HepG2 (cell line): ENCODE results near the gene CTSA. TPM values are rescaled to one million over a fixed set of nuclear protein-coding genes. Genes with fewer than 3 reads are reported as not detected.

Experiments
- ASH2L ChIP-seq: fragments of 300-600, 200-600 bp; sonication (generic); IDR thresholded peaks from 2 replicates; pipeline ENCODE4 v1.7.0; 2017; ENCODE audit warnings: low read depth, mild to moderate bottlenecking, moderate library complexity, mixed read lengths, low read length; ENCODE audit not compliant: insufficient read length
- BHLHE40 ChIP-seq: IDR thresholded peaks from 2 replicates; pipeline ENCODE4 v1.6.1; 2011; ENCODE audit warnings: low read length, improper control_type of control experiment
- ELF3 ChIP-seq: IDR thresholded peaks from 2 replicates; pipeline ENCODE4 v1.6.1; 2016; ENCODE audit warnings: missing genetic modification reagents, missing compliant biosample characterization
- ETV6 ChIP-seq: sonication (generic); formaldehyde crosslinking; conservative IDR thresholded peaks from 2 replicates; pipeline ENCODE4 v1.4.0; 2020; ENCODE audit warnings: missing genetic modification reagents
- FOXK2 ChIP-seq: fragments of 450-650 bp; IDR thresholded peaks from 2 replicates; pipeline ENCODE4 v1.6.1; 2016
- FOXP1 ChIP-seq, 2 experiments: fragments of 450-650 bp in 1 of 2; IDR thresholded peaks; 2 replicates each; pipeline ENCODE4 v1.6.1; 2017 to 2018; ENCODE audit warnings: antibody characterized with exemption in 1 of 2
- GATAD1 ChIP-seq: IDR thresholded peaks from 2 replicates; pipeline ENCODE4 v1.6.1; 2016; ENCODE audit warnings: missing genetic modification reagents, missing compliant biosample characterization
- GFI1 ChIP-seq: sonication (generic); formaldehyde crosslinking; IDR thresholded peaks from 2 replicates; pipeline ENCODE4 v1.5.0; 2020; ENCODE audit warnings: missing genetic modification reagents, mild to moderate bottlenecking, borderline replicate concordance
- HDAC2 ChIP-seq: sonication (generic); formaldehyde crosslinking; IDR thresholded peaks from 2 replicates; pipeline ENCODE4 v1.4.0; 2020; ENCODE audit warnings: missing genetic modification reagents
- HNF4G ChIP-seq, 2 experiments: sonication (generic) in 1 of 2; formaldehyde crosslinking in 1 of 2; IDR thresholded peaks; 2 replicates each; pipeline versions ENCODE4 v1.4.0 to v1.6.1; 2011 to 2020; ENCODE audit warnings: borderline replicate concordance in 2 of 2, low read depth in 2 of 2, mild to moderate bottlenecking in 2 of 2, low read length in 1 of 2, missing genetic modification reagents in 1 of 2, moderate library complexity in 1 of 2
- MAFF ChIP-seq: IDR thresholded peaks from 2 replicates; pipeline ENCODE4 v1.6.1; 2011; ENCODE audit warnings: low read depth, low read length, improper control_type of control experiment
- NFE2 ChIP-seq: sonication (generic); formaldehyde crosslinking; IDR thresholded peaks from 2 replicates; pipeline ENCODE4 v1.4.0; 2020; ENCODE audit warnings: missing genetic modification reagents
- RBAK ChIP-seq: sonication (generic); formaldehyde crosslinking; IDR thresholded peaks from 2 replicates; pipeline ENCODE4 v1.5.1; 2020; ENCODE audit warnings: mild to moderate bottlenecking, missing genetic modification reagents
- RBFOX2 ChIP-seq: fragments of 200-400 bp; formaldehyde crosslinking; IDR thresholded peaks from 2 replicates; pipeline ENCODE4 v1.6.1; 2017; ENCODE audit warnings: low read depth, mild to moderate bottlenecking, low read length
- RFXAP ChIP-seq: sonication (generic); formaldehyde crosslinking; IDR thresholded peaks from 2 replicates; pipeline ENCODE4 v1.4.0; 2020; ENCODE audit warnings: missing genetic modification reagents, borderline replicate concordance
- SIX1 ChIP-seq: sonication (generic); formaldehyde crosslinking; IDR thresholded peaks from 2 replicates; pipeline ENCODE4 v1.4.0; 2020; ENCODE audit warnings: missing genetic modification reagents, borderline replicate concordance
- TCF7 ChIP-seq: sonication (generic); IDR thresholded peaks from 2 replicates; pipeline ENCODE4 v1.6.1; 2016; ENCODE audit warnings: antibody characterized with exemption, low read depth
- TMF1 ChIP-seq: sonication (generic); formaldehyde crosslinking; IDR thresholded peaks from 2 replicates; pipeline ENCODE4 v1.8.1; 2022; ENCODE audit warnings: low read depth, missing genetic modification reagents
- TOE1 ChIP-seq: sonication (generic); formaldehyde crosslinking; IDR thresholded peaks from 2 replicates; pipeline ENCODE4 v1.4.0; 2020; ENCODE audit warnings: mild to moderate bottlenecking, missing genetic modification reagents
- TRIM22 ChIP-seq: fragments of 450-650 bp; IDR thresholded peaks from 2 replicates; pipeline ENCODE4 v1.6.1; 2017
- U2AF2 ChIP-seq: fragments of 200-400 bp; formaldehyde crosslinking; IDR thresholded peaks from 2 replicates; pipeline ENCODE4 v1.6.1; 2017; ENCODE audit warnings: low read depth, mild to moderate bottlenecking, low read length
- ZFP41 ChIP-seq: sonication (generic); formaldehyde crosslinking; IDR thresholded peaks from 2 replicates; pipeline ENCODE4 v1.4.0; 2020; ENCODE audit warnings: mild to moderate bottlenecking, missing genetic modification reagents, borderline replicate concordance
- ZNF101 ChIP-seq: sonication (generic); formaldehyde crosslinking; IDR thresholded peaks from 2 replicates; pipeline ENCODE4 v1.4.0; 2020; ENCODE audit warnings: mild to moderate bottlenecking, low read depth, missing genetic modification reagents, borderline replicate concordance
- ZNF333 ChIP-seq: sonication (generic); formaldehyde crosslinking; IDR thresholded peaks from 2 replicates; pipeline ENCODE4 v1.4.0; 2020; ENCODE audit warnings: mild to moderate bottlenecking, missing genetic modification reagents, borderline replicate concordance
- ZNF383 ChIP-seq: sonication (generic); formaldehyde crosslinking; IDR thresholded peaks from 2 replicates; pipeline ENCODE4 v1.4.0; 2020; ENCODE audit warnings: missing genetic modification reagents, mild to moderate bottlenecking, borderline replicate concordance
- ZNF451 ChIP-seq: sonication (generic); formaldehyde crosslinking; IDR thresholded peaks from 2 replicates; pipeline ENCODE4 v1.5.0; 2020; ENCODE audit warnings: mild to moderate bottlenecking, missing genetic modification reagents
- polyA plus RNA-seq, 8 experiments: library from polyadenylated mRNA; depleted of rRNA in 3 of 8; stranded (reverse) in 7 of 8; unstranded in 1 of 8; fragments of >200 nt; fragmentation: Illumina TruSeq in 4 of 8; extraction: Trizol in 4 of 8; gene quantifications; 2 replicates each; pipeline versions ENCODE4 v1.2.1 to v1.2.3, GENCODE V29; 2011 to 2016; ENCODE audit warnings: low read depth in 4 of 8, missing spikeins in 1 of 8, mixed read lengths in 1 of 8; ENCODE audit not compliant: insufficient read depth in 1 of 8
- total RNA-seq, 5 experiments: library from RNA; depleted of rRNA; stranded (reverse); fragments of >200 nt; fragmentation: Illumina TruSeq; extraction: Trizol; gene quantifications; 2 replicates each; pipeline ENCODE4 v1.2.3, GENCODE V29; 2016; ENCODE audit warnings: low read depth in 1 of 5
- TF ChIP-seq, protein P1 (sequence below): IDR thresholded peaks from 2 replicates; pipeline ENCODE4 v1.6.1; 2018; ENCODE audit warnings: missing genetic modification reagents, mild to moderate bottlenecking, missing compliant biosample characterization
- TF ChIP-seq, protein P2 (sequence below): sonication (generic); formaldehyde crosslinking; IDR thresholded peaks from 2 replicates; pipeline ENCODE4 v1.4.0; 2020; ENCODE audit warnings: mild to moderate bottlenecking, low read depth, missing genetic modification reagents

Gene CTSA
- total and polyA plus RNA-seq, 2 of the 13 experiments (the other 11 are each of a cell fraction or from before 2014, with no cell fraction given), result 202 to 231 TPM

GRCh38 chr20:45890077-45890984 lies 804 bp upstream of the CTSA start (continued):
- TF ChIP-seq TRIM22 (no peak), ZNF333 (CRISPR knock-in tag) (no peak; the same call in none of the 2 replicates), SIX1 (CRISPR knock-in tag) (peak; percentile 18; the same call in 1 of the 2 replicates), FOXP1 (IDR thresholded peaks at IDR 0.05) (no peak), FOXP1 (CRISPR knock-in tag; IDR thresholded peaks at IDR 0.05) (peak; percentile 21; the same call in 1 of the 2 replicates), GATAD1 (CRISPR knock-in tag) (peak; percentile 82), ZNF451 (CRISPR knock-in tag) (peak; percentile 93; the same call in 1 of the 2 replicates), NFE2 (CRISPR knock-in tag) (peak; percentile 22; the same call in 1 of the 2 replicates), BHLHE40 (peak; percentile 65), ETV6 (no peak; the same call in 1 of the 2 replicates), ELF3 (CRISPR knock-in tag) (peak; percentile 84), RBFOX2 (peak; percentile 94), MAFF (no peak), ZFP41 (no peak), RFXAP (peak; percentile 57; the same call in 1 of the 2 replicates), HNF4G (IDR thresholded peaks at IDR 0.05; ENCODE audit: borderline replicate concordance, low read depth, low read length) (no peak; the same call in 1 of the 2 replicates), HNF4G (CRISPR knock-in tag; IDR thresholded peaks at IDR 0.05; ENCODE audit: borderline replicate concordance, low read depth) (no peak), TCF7 (no peak), U2AF2 (no peak), TOE1 (CRISPR knock-in tag) (peak; percentile 86; the same call in 1 of the 2 replicates), RBAK (CRISPR knock-in tag) (no peak), ZNF101 (no peak), FOXK2 (no peak), GFI1 (CRISPR knock-in tag) (no peak), ZNF383 (CRISPR knock-in tag) (no peak), ASH2L (no peak), TMF1 (CRISPR knock-in tag) (no peak), HDAC2 (CRISPR knock-in tag) (peak; percentile 81)
- TF ChIP-seq, protein P1, sequence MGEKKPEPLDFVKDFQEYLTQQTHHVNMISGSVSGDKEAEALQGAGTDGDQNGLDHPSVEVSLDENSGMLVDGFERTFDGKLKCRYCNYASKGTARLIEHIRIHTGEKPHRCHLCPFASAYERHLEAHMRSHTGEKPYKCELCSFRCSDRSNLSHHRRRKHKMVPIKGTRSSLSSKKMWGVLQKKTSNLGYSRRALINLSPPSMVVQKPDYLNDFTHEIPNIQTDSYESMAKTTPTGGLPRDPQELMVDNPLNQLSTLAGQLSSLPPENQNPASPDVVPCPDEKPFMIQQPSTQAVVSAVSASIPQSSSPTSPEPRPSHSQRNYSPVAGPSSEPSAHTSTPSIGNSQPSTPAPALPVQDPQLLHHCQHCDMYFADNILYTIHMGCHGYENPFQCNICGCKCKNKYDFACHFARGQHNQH (CRISPR knock-in tag), result peak; percentile 67; the same call in 1 of the 2 replicates
- TF ChIP-seq, protein P2, sequence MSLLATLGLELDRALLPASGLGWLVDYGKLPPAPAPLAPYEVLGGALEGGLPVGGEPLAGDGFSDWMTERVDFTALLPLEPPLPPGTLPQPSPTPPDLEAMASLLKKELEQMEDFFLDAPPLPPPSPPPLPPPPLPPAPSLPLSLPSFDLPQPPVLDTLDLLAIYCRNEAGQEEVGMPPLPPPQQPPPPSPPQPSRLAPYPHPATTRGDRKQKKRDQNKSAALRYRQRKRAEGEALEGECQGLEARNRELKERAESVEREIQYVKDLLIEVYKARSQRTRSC, result no peak
